Spleen (tissue), 11 donors: Measurements from ENCODE around the gene RIOK3. TPM values are rescaled to one million over a fixed set of nuclear protein-coding genes. Genes with fewer than 3 reads are reported as not detected.

Experiments
- DNase-seq: peaks from one replicate; pipeline ENCODE4 v3.0.0-alpha.2; 2020
- H3K27ac ChIP-seq, 8 donors: fragments of 200-600 bp; sonication (generic) in 7 of 8; 1 replicate in 4 of 8; 2 replicates in 4 of 8; pipeline versions ENCODE4 v1.5.0 to v1.8.0; 2016 to 2021; ENCODE audit warnings: inconsistent platforms in 4 of 8, mild to moderate bottlenecking in 4 of 8, moderate library complexity in 1 of 8
- H3K27me3 ChIP-seq, 7 donors: fragments of 200-600 bp; sonication (generic) in 6 of 7; replicated peaks in 1 of 7; 1 replicate in 4 of 7; 2 replicates in 3 of 7; pipeline versions ENCODE4 v1.5.0 to v1.8.0; 2016 to 2021; ENCODE audit warnings: inconsistent platforms in 3 of 7, mild to moderate bottlenecking in 1 of 7
- H3K36me3 ChIP-seq, 6 donors: fragments of 200-600 bp; sonication (generic) in 5 of 6; 1 replicate in 4 of 6; 2 replicates in 2 of 6; pipeline versions ENCODE4 v1.5.0 to v1.8.0; 2016 to 2021; ENCODE audit warnings: inconsistent platforms in 2 of 6
- H3K4me1 ChIP-seq, 6 donors: fragments of 200-600 bp; sonication (generic) in 5 of 6; 1 replicate in 3 of 6; 2 replicates in 3 of 6; pipeline versions ENCODE4 v1.5.0 to v1.8.0; 2016 to 2021; ENCODE audit warnings: inconsistent platforms in 3 of 6
- H3K4me3 ChIP-seq, 8 donors: fragments of 200-600 bp; sonication (generic) in 7 of 8; 1 replicate in 4 of 8; 2 replicates in 4 of 8; pipeline versions ENCODE4 v1.5.0 to v1.8.0; 2016 to 2021; ENCODE audit warnings: inconsistent platforms in 4 of 8, mild to moderate bottlenecking in 4 of 8, moderate library complexity in 2 of 8
- H3K9me3 ChIP-seq, 8 donors: fragments of 200-600 bp; sonication (generic) in 7 of 8; 1 replicate in 4 of 8; 2 replicates in 4 of 8; pipeline versions ENCODE4 v1.5.0 to v1.8.0; 2016 to 2021; ENCODE audit warnings: inconsistent platforms in 4 of 8
- POLR2A ChIP-seq, 3 donors: fragments of 450-650 bp; IDR thresholded peaks; one replicate each; pipeline ENCODE4 v1.5.1; 2017; ENCODE audit warnings: antibody characterized with exemption in 3 of 3, mild to moderate bottlenecking in 1 of 3
- POLR2AphosphoS5 ChIP-seq, 3 donors: sonication (generic); formaldehyde crosslinking; IDR thresholded peaks; one replicate each; pipeline ENCODE4 v1.5.1; 2017; ENCODE audit warnings: antibody characterized with exemption in 3 of 3
- WGBS, 5 donors: extraction: QIAGEN DNeasy Blood & Tissue Kit in 3 of 5; methylation state at CpG; one replicate each; pipeline versions ENCODE4 v1.1.5 to v1.1.7; 2013 to 2018; 5-methylcytosine and 5-hydroxymethylcytosine counted together
- intact Hi-C: fragments of 100-400 bp; cut with DNase I; formaldehyde crosslinking; loops from one replicate; pipeline ENCODE4 v1.15.0; 2023; ENCODE audit warnings: low total_unique reads
- polyA plus RNA-seq, 3 donors: library from polyadenylated mRNA; stranded (reverse); fragments of 200-250 nt; gene quantifications; one replicate each; pipeline ENCODE4 v1.2.1, GENCODE V29; 2013
- total RNA-seq, 7 donors: library from RNA; depleted of rRNA in 3 of 7; stranded (reverse); fragments of >200 nt in 3 of 7; fragmentation: NEBNext Ultra II Directional in 4 of 7; extraction: Animal tissue kit (Norgen Biotek cat#: 25700) in 4 of 7; gene quantifications; one replicate each; pipeline versions ENCODE4 v1.1.0 to v1.2.1, GENCODE V29; 2016 to 2021
- TF ChIP-seq, protein P1 (sequence below), 11 experiments: fragments of 200-600 bp in 7 of 11; fragments of 450-650 bp in 4 of 11; sonication (generic) in 4 of 11; IDR thresholded peaks in 8 of 11; conservative IDR thresholded peaks in 3 of 11; 1 replicate in 7 of 11; 2 replicates in 4 of 11; pipeline versions ENCODE4 v1.4.0 to v1.8.0; 2016 to 2021; ENCODE audit warnings: antibody characterized with exemption in 11 of 11, inconsistent platforms in 4 of 11, mild to moderate bottlenecking in 1 of 11
- donor health status: healthy with polysubstance abuse.
- donor health status: DM: no; HTN: no; CAD: no; lungs with moderate emphysema.
- donor health status: DM: no; HTN: no; CAD: no.
- donor health status: Bipolar disorder and iron deficiency.
- donor health status: healthy.
- donor health status: DM: no; HTN: no; CAD: no.
- donor health status: DM: yes; HTN: yes; CAD: no.

RIOK3 gene
- total and polyA plus RNA-seq, 10 donors: 33.0 to 96.1 (median 68.5) TPM

DNA sequence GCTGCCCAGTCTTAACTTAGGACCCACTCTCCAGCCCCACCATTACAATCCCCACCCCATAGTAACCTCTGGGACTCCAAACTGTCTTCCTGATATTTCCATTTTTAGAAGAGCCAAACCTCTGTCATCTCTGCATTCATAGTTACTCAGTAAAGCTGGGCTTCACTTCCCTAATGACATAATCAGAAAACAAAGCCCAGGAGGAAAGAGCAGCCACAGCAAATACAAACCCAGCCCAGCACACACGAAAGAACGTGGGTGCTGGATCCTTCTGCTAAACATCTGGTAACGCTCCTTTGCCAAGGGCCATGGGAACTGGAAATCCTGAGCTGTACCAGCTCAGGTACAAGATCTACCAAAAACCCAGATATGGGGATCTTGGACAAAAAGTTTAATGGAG, 36.8 kb upstream of the RIOK3 start:
- 52 to 80% (median 66%) methylated on average over 3 of the region's 3 CpGs for WGBS, 5 donors
- H3K27ac ChIP-seq: peak overlapping the region in 2 of 8 donors; percentile 36 to 40
- intact Hi-C loops: loop anchor here (10.0 kb wide), 1 partner anchor 281 kb away; the partner anchor contains the start of gene CABLES1

DNA sequence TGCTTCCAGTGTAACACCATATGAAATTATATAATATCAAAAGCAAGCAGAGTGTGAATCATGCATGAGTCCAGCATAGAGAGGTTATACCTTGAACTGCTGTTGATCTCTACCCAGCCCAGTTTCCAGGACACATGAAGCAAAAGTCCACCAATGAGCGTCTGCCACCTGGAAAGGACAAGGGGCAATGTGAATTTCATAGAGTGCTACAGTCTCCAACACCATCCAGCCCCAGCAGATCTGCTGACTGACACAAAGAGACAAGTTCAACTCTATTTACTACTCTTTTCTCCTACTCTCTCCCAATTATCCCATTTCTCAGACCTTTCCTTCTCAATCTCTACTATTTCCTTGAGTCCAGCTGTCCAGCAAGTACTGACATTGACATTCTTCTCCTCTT, 31.8 kb upstream of the RIOK3 start:
- Histone ChIP-seq H3K27ac (peak overlapping the region in 1 of 8 donors; percentile 78), H3K9me3 (no peaks in the 10 kb centered on the region), H3K4me3 (no peak overlapping the region), H3K36me3 (no peaks in the 10 kb centered on the region), H3K27me3 (no peaks in the 10 kb centered on the region), H3K4me1 (peaks cover 0 to 43% (median 14%) of the 10 kb centered on the region in 6 donors)
- TF ChIP-seq POLR2AphosphoS5 (IDR thresholded peaks at IDR 0.05) (no peak), POLR2A (IDR thresholded peaks at IDR 0.05) (no peak)
- TF ChIP-seq, protein P1, sequence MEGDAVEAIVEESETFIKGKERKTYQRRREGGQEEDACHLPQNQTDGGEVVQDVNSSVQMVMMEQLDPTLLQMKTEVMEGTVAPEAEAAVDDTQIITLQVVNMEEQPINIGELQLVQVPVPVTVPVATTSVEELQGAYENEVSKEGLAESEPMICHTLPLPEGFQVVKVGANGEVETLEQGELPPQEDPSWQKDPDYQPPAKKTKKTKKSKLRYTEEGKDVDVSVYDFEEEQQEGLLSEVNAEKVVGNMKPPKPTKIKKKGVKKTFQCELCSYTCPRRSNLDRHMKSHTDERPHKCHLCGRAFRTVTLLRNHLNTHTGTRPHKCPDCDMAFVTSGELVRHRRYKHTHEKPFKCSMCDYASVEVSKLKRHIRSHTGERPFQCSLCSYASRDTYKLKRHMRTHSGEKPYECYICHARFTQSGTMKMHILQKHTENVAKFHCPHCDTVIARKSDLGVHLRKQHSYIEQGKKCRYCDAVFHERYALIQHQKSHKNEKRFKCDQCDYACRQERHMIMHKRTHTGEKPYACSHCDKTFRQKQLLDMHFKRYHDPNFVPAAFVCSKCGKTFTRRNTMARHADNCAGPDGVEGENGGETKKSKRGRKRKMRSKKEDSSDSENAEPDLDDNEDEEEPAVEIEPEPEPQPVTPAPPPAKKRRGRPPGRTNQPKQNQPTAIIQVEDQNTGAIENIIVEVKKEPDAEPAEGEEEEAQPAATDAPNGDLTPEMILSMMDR (IDR thresholded peaks at IDR 0.05 in 8 of 11, conservative IDR thresholded peaks at IDR 0.05 in 3 of 11): no peak
- intact Hi-C loops: no loop called here
- WGBS, 5 donors: 94 to 100% (median 96%) methylated on average over 1 of the region's 1 CpG
- DNase-seq: no peak

More for the DNA sequence above, 36.8 kb upstream of the RIOK3 start:
- DNase-seq: no peak
- H3K4me3 ChIP-seq: no peak overlapping the region
- H3K36me3 ChIP-seq: no peaks in the 10 kb centered on the region
- H3K4me1 ChIP-seq: peaks cover 0 to 28% (median 0%) of the 10 kb centered on the region in 6 donors
- H3K9me3 ChIP-seq: no peaks in the 10 kb centered on the region
- H3K27me3 ChIP-seq: no peaks in the 10 kb centered on the region
- no peak for TF ChIP-seq POLR2AphosphoS5 (IDR thresholded peaks at IDR 0.05)
- no peak for TF ChIP-seq POLR2A (IDR thresholded peaks at IDR 0.05)
- TF ChIP-seq, protein P1 (IDR thresholded peaks at IDR 0.05 in 8 of 11, conservative IDR thresholded peaks at IDR 0.05 in 3 of 11): no peak

DNA sequence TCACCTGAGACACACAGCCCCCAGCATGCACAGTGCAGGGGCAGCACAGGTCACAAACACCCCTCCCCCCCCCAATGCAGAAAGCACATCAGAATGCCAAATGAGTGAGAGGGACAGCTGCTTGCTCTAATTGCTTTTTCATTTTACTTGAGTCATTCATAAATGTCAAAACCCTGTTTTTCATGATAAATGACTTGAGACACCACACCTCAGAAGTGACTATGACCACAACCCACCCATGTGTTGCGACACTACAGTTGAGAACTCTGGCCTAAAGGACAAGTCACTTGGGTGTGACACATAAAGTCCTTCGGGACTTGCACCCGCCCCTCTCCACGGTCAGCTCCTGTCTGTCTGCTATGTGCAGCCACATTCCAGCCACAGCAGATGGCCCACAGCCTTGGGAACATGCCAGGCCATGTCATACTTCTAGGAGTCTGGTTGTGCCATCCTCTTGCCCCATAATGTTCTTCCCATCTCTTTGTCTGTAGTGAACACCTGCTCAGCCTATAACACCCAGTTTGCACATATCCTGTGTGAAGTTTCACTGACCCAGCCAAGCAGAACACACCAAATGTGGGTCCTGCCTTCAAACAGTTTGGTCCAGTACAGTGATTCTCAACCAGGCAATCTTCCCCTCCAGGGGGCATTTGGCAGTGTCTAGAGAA, 30.2 kb upstream of the RIOK3 start:
- Histone ChIP-seq H3K4me1 (peaks cover 0 to 37% (median 14%) of the 10 kb centered on the region in 6 donors), H3K36me3 (no peaks in the 10 kb centered on the region), H3K4me3 (peak overlapping the region in 1 of 8 donors; percentile 26), H3K27me3 (no peaks in the 10 kb centered on the region), H3K9me3 (no peaks in the 10 kb centered on the region), H3K27ac (peak overlapping the region in 6 of 8 donors; percentile 54 to 81 (median 74))
- intact Hi-C loops: no loop called here
- peak; percentile 83 for DNase-seq
- TF ChIP-seq, protein P1 (IDR thresholded peaks at IDR 0.05 in 8 of 11, conservative IDR thresholded peaks at IDR 0.05 in 3 of 11): peak in 1 of 11 experiments; percentile 10
- TF ChIP-seq POLR2AphosphoS5 (IDR thresholded peaks at IDR 0.05) (peak in 2 of 3 donors; percentile 33 to 50), POLR2A (IDR thresholded peaks at IDR 0.05) (no peak)
- 16 to 60% (median 36%) methylated on average over 4 of the region's 4 CpGs for WGBS, 5 donors

DNA sequence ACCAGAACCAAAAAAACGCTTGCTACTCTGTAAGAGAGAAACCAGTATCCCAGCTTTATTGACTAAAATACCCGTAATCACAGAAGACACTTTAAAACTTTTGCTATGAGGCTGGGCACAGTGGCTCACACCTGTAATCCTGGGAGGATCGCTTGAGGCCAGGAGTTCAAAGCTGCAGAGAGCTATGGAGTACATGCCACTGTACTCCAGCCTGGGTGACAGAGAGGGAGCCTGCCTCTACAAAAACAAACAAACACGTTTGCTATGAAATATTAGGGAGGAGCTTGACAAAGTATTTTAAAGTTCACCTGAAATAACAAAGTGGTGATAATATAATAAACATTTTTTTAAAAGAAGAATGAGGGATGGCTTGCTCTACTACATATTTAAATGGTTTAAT, 28.5 kb upstream of the RIOK3 start:
- TF ChIP-seq POLR2AphosphoS5 (IDR thresholded peaks at IDR 0.05): no peak
- no peak for TF ChIP-seq POLR2A (IDR thresholded peaks at IDR 0.05)
- TF ChIP-seq, protein P1 (IDR thresholded peaks at IDR 0.05 in 8 of 11, conservative IDR thresholded peaks at IDR 0.05 in 3 of 11): no peak
- Histone ChIP-seq H3K27me3 (no peaks in the 10 kb centered on the region), H3K9me3 (peaks cover 0 to 3% (median 0%) of the 10 kb centered on the region in 8 donors), H3K4me1 (peaks cover 0 to 37% (median 14%) of the 10 kb centered on the region in 6 donors), H3K36me3 (peaks cover 0 to 3% (median 0%) of the 10 kb centered on the region in 6 donors), H3K27ac (no peak overlapping the region), H3K4me3 (no peak overlapping the region)
- no peak for DNase-seq
- 88 to 96% (median 91%) methylated on average over 4 of the region's 4 CpGs for WGBS, 5 donors
- intact Hi-C loops: no loop called here
